Measurements from ENCODE around the gene IRF2BP1. TPM values are rescaled to one million over a fixed set of nuclear protein-coding genes. Genes with fewer than 3 reads are reported as not detected.
A peak's percentile ranks its signal among the peaks of the same experiment; 100 is the strongest.

The IRF2BP1 gene
- total and polyA plus RNA-seq, 2 of the 13 experiments (the other 11 are each of a cell fraction or from before 2014, with no cell fraction given): 4.3 to 14.3 TPM

DNA sequence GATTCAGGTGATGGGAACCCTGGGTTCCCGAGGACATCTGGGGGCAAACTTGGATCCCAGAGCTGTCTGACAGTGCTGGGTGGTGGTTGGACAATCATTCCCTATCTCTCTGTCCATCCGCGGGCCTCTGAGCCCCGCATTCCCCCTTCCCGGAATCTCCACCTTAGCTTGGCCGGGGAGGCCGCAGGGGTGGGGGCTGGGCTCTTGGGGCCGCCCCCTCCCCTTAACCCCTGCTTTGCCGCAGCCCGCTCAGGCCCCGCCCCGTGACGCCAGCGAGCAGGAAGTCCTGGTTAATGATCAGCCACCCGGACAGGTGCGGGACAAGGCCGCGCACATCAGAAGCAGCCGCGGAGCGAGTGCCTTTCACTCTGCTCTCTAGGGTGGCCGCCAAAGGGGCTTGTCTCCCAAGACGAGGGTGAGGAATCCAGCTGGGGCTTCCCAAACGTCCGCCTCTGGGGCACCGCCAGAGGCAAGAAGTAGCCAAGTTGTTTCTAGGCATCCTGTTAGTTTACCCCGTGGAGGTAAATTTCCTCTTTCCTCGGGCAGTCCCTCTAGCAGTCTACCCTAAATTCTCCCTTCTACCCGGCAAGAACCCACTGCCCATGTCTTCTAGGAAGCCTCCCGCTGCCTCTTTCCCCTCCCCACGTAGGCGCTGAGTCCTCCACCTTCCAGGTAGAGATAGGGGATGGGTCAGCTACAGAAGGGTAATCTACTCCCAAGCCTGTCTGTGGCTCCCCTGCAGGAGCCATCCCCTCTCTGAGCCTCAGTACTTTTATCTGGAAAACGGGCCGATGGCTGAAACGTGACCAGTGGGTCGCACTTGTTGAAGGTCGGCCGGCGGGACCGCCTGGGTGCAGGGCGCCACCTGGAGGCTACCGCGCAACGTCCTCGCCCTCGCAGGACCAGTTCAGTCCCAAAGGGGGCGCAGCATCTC, 3.0 kb downstream of the IRF2BP1 start (continued):
- TF ChIP-seq ZNF335 (CRISPR knock-in tag; IDR thresholded peaks at IDR 0.05) (no peak), ZNF782 (CRISPR knock-in tag; IDR thresholded peaks at IDR 0.05; ENCODE audit: borderline replicate concordance) (peak; percentile 54; the same call in 1 of the 2 replicates), MATR3 (CRISPR knock-in tag; IDR thresholded peaks at IDR 0.05) (no peak), ZSCAN22 (CRISPR knock-in tag; IDR thresholded peaks at IDR 0.05) (no peak; the same call in 1 of the 2 replicates), KLF11 (CRISPR knock-in tag; IDR thresholded peaks at IDR 0.05) (peak; percentile 28; the same call in 1 of the 2 replicates), ZNF746 (CRISPR knock-in tag; IDR thresholded peaks at IDR 0.05) (peak; percentile 80), ZNF572 (CRISPR knock-in tag; IDR thresholded peaks at IDR 0.05) (no peak), ZFY (CRISPR knock-in tag; IDR thresholded peaks at IDR 0.05) (peak; percentile 68), ZFP91 (CRISPR knock-in tag; IDR thresholded peaks at IDR 0.05; ENCODE audit: borderline replicate concordance) (peak; percentile 33), KDM2A (CRISPR knock-in tag; IDR thresholded peaks at IDR 0.05; ENCODE audit: borderline replicate concordance, low read depth) (peak; percentile 95), KLF12 (CRISPR knock-in tag; IDR thresholded peaks at IDR 0.05; ENCODE audit: borderline replicate concordance) (0 out of 2 replicates have a peak, but pooled peaks have one; percentile 22), ZNF180 (CRISPR knock-in tag; IDR thresholded peaks at IDR 0.05; ENCODE audit: borderline replicate concordance, low read depth) (no peak), CEBPB (IDR thresholded peaks at IDR 0.05; ENCODE audit: borderline replicate concordance, low read depth, low read length) (no peak), ZUFSP (CRISPR knock-in tag; IDR thresholded peaks at IDR 0.05; ENCODE audit: borderline replicate concordance) (no peak), HMGXB3 (CRISPR knock-in tag; IDR thresholded peaks at IDR 0.05; ENCODE audit: borderline replicate concordance) (peak; percentile 73)
- TF ChIP-seq, protein P1, sequence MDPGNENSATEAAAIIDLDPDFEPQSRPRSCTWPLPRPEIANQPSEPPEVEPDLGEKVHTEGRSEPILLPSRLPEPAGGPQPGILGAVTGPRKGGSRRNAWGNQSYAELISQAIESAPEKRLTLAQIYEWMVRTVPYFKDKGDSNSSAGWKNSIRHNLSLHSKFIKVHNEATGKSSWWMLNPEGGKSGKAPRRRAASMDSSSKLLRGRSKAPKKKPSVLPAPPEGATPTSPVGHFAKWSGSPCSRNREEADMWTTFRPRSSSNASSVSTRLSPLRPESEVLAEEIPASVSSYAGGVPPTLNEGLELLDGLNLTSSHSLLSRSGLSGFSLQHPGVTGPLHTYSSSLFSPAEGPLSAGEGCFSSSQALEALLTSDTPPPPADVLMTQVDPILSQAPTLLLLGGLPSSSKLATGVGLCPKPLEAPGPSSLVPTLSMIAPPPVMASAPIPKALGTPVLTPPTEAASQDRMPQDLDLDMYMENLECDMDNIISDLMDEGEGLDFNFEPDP (CRISPR knock-in tag; conservative IDR thresholded peaks at IDR 0.05): no peak
- TF ChIP-seq, protein P2, sequence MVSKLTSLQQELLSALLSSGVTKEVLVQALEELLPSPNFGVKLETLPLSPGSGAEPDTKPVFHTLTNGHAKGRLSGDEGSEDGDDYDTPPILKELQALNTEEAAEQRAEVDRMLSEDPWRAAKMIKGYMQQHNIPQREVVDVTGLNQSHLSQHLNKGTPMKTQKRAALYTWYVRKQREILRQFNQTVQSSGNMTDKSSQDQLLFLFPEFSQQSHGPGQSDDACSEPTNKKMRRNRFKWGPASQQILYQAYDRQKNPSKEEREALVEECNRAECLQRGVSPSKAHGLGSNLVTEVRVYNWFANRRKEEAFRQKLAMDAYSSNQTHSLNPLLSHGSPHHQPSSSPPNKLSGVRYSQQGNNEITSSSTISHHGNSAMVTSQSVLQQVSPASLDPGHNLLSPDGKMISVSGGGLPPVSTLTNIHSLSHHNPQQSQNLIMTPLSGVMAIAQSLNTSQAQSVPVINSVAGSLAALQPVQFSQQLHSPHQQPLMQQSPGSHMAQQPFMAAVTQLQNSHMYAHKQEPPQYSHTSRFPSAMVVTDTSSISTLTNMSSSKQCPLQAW (CRISPR knock-in tag; IDR thresholded peaks at IDR 0.05): peak; percentile 100

Measured in HepG2 (cell line).